ENCODE results near the gene NEDD4. TPM values are rescaled to one million over a fixed set of nuclear protein-coding genes. Genes with fewer than 3 reads are reported as not detected.

The NEDD4 gene
- total and polyA plus RNA-seq, 10 of the 15 experiments (the other 5 are each of a cell fraction or from before 2014, with no cell fraction given), result 1.3 to 7.7 (median 4.4) TPM

DNA sequence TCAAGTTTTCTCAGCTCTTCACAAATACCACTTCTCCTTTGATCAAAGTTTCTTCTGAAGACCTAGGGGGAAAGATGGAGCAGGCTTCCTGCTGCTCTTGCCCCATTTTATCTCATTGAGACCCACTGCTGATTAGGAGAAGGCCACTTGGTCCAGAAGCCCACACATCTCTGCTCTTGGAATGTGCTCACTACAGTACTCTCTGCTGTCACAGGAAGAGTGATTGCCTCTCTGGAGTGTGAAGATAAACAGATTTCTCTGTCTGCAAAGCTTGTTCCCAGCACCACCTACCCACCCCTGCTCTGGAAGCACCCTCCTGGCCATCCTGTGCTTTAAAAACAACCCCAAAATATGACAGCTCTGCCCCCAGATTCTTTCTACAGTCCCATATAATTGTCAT is 209.1 kb downstream of the NEDD4 start:
- ChIA-PET SMC1A (ENCODE audit: uncharacterized antibody, unreplicated experiment) (interaction anchor here (0.7 kb wide), 1 partner anchor 88 kb away, joined by 3 read pairs; no protein-coding TSS in a partner anchor), POLR2A (no interaction called here), CTCF (interaction anchor here (0.7 to 0.9 kb wide), 3 partner anchors 15 to 369 kb away, joined by 3 to 4 read pairs (median 3); no protein-coding TSS in a partner anchor), RAD21 (ENCODE audit: unreplicated experiment) (no interaction called here)
- intact Hi-C loops (cut with micrococcal nuclease; ENCODE audit: unreplicated experiment) (no loop called here), in situ Hi-C loops (cut with MboI) (no loop called here)
- Histone ChIP-seq H3K27ac (ENCODE audit: control insufficient read depth, insufficient read depth) (no peak overlapping the region), H3K9me3 (replicated peaks; ENCODE audit: control insufficient read depth, insufficient read depth, low read length) (no peaks in the 10 kb centered on the region), H2AFZ (ENCODE audit: control insufficient read depth, low read depth, low read length) (no peak overlapping the region), H3K36me3 (ENCODE audit: control insufficient read depth in 2 of 2, insufficient read depth in 2 of 2, low read length in 1 of 2) (no peaks in the 10 kb centered on the region), H3K9ac (ENCODE audit: control insufficient read depth, insufficient read depth, low read length) (no peak overlapping the region), H3K79me2 (ENCODE audit: control insufficient read depth, insufficient read depth, low read length) (no peaks in the 10 kb centered on the region), H3K4me2 (ENCODE audit: control insufficient read depth, insufficient read depth) (no peak overlapping the region), H3K4me1 (ENCODE audit: control insufficient read depth, insufficient read depth, low read length) (no peaks in the 10 kb centered on the region), H4K20me1 (ENCODE audit: control insufficient read depth, insufficient read depth) (no peaks in the 10 kb centered on the region), H3K27me3 (replicated peaks in 1 of 2; ENCODE audit: control insufficient read depth in 2 of 2, insufficient read depth in 2 of 2, low read length in 1 of 2) (no peaks in the 10 kb centered on the region), H3K4me3 (no peak overlapping the region)
- FAIRE-seq, result no peak
- no peak for DNase-seq (ENCODE audit: low read depth, low spot score)
- ATAC-seq, result no peak
- BruUV-seq (replicated peaks), result no TSS peak
- TF ChIP-seq POLR2AphosphoS2 (IDR thresholded peaks at IDR 0.05; ENCODE audit: low read depth, low read length) (no peak), MYB (IDR thresholded peaks at IDR 0.05; ENCODE audit: borderline replicate concordance, low read depth, low read length) (no peak), CBX3 (IDR thresholded peaks at IDR 0.05; ENCODE audit: borderline replicate concordance, low read depth) (no peak), SP1 (IDR thresholded peaks at IDR 0.05; ENCODE audit: low read depth, low read length) (no peak)

GRCh38 chr15:55782901-55783300 is 210.5 kb downstream of the NEDD4 start:
- TF ChIP-seq NFIC (IDR thresholded peaks at IDR 0.05; ENCODE audit: low read depth, low read length) (no peak), NFXL1 (IDR thresholded peaks at IDR 0.05; ENCODE audit: borderline replicate concordance) (no peak), NFYB (IDR thresholded peaks at IDR 0.05; ENCODE audit: insufficient read depth, low read depth, low read length) (no peak)
- no peak overlapping the region for H3K9ac ChIP-seq (ENCODE audit: control insufficient read depth, insufficient read depth, low read length)
- no peak overlapping the region for H2AFZ ChIP-seq (ENCODE audit: control insufficient read depth, low read depth, low read length)
- no peak overlapping the region for H3K4me2 ChIP-seq (ENCODE audit: control insufficient read depth, insufficient read depth)
- no peaks in the 10 kb centered on the region for H3K79me2 ChIP-seq (ENCODE audit: control insufficient read depth, insufficient read depth, low read length)
- ChIA-PET POLR2A (no interaction called here), CTCF (interaction anchor here (0.6 to 1.2 kb wide), 4 partner anchors 9 to 132 kb away, joined by 3 to 5 read pairs (median 3); no protein-coding TSS in a partner anchor), RAD21 (ENCODE audit: unreplicated experiment) (no interaction called here), SMC1A (ENCODE audit: uncharacterized antibody, unreplicated experiment) (no interaction called here)
- no peak overlapping the region for H3K4me3 ChIP-seq
- H3K27ac ChIP-seq (ENCODE audit: control insufficient read depth, insufficient read depth), result no peak overlapping the region
- WGBS (ENCODE audit: insufficient coverage, insufficient replicate concordance, low lambda C conversion rate, missing lambda C conversion rate), result 0% methylated on average over 3 of the region's 3 CpGs
- DNase-seq (ENCODE audit: low read depth, low spot score) (no peak), ATAC-seq (no peak), FAIRE-seq (no peak)
- H3K27me3 ChIP-seq (replicated peaks in 1 of 2; ENCODE audit: control insufficient read depth in 2 of 2, insufficient read depth in 2 of 2, low read length in 1 of 2), result no peaks in the 10 kb centered on the region
- intact Hi-C loops (cut with micrococcal nuclease; ENCODE audit: unreplicated experiment) (no loop called here), in situ Hi-C loops (cut with MboI) (no loop called here)
- H3K4me1 ChIP-seq (ENCODE audit: control insufficient read depth, insufficient read depth, low read length), result no peaks in the 10 kb centered on the region
- BruUV-seq (replicated peaks), result no TSS peak
- no peaks in the 10 kb centered on the region for H3K36me3 ChIP-seq (ENCODE audit: control insufficient read depth in 2 of 2, insufficient read depth in 2 of 2, low read length in 1 of 2)
- H4K20me1 ChIP-seq (ENCODE audit: control insufficient read depth, insufficient read depth), result no peaks in the 10 kb centered on the region
- no peaks in the 10 kb centered on the region for H3K9me3 ChIP-seq (replicated peaks; ENCODE audit: control insufficient read depth, insufficient read depth, low read length)

Data from GM12878 (cell line).